Measurements from ENCODE around the gene AHNAK. TPM values are rescaled to one million over a fixed set of nuclear protein-coding genes. Genes with fewer than 3 reads are reported as not detected.

The AHNAK gene
- total RNA-seq, 1 donor from 2014 or later, result 14.9 TPM

- no peak overlapping the region for H3K27ac Mint-ChIP-seq
- H3K79me2 ChIP-seq (ENCODE audit: low read depth), result peaks cover 14% of the 10 kb centered on the region
- H3K4me1 Mint-ChIP-seq, result no peaks in the 10 kb centered on the region
- no peaks in the 10 kb centered on the region for H3K27me3 Mint-ChIP-seq (ENCODE audit: insufficient read depth, low read depth)
- H4K20me1 ChIP-seq (ENCODE audit: low read depth), result no peaks in the 10 kb centered on the region
- H3K27me3 ChIP-seq, result no peaks in the 10 kb centered on the region
- no peak overlapping the region for H2AFZ ChIP-seq (replicated peaks)
- TF ChIP-seq EZH2phosphoT487 (IDR thresholded peaks at IDR 0.05) (no peak), EZH2 (IDR thresholded peaks at IDR 0.05) (no peak), CTCF (IDR thresholded peaks at IDR 0.05) (no peak)
- H3K9me3 ChIP-seq (ENCODE audit: low read depth), result no peaks in the 10 kb centered on the region
- no peaks in the 10 kb centered on the region for H3K4me1 ChIP-seq
- no peak overlapping the region for H3K4me2 ChIP-seq
- no peak overlapping the region for H3K4me3 Mint-ChIP-seq
- H3K36me3 ChIP-seq, result no peaks in the 10 kb centered on the region
- no peak overlapping the region for H3K9ac ChIP-seq
- no peaks in the 10 kb centered on the region for H3K9me3 Mint-ChIP-seq
- H3K36me3 Mint-ChIP-seq, result peaks cover 17% of the 10 kb centered on the region
- no peaks in the 10 kb centered on the region for H3F3A ChIP-seq (ENCODE audit: low read depth)
- no peak overlapping the region for H3K27ac ChIP-seq
- no peak overlapping the region for H3K4me3 ChIP-seq
- DNase-seq (ENCODE audit: low spot score), result no peak
Measured at GRCh38 chr11:62580959-62581715, 34.5 kb upstream of the AHNAK start.

GRCh38 chr11:62579252-62579651 lies 32.6 kb upstream of the AHNAK start:
- no peaks in the 10 kb centered on the region for H3K9me3 Mint-ChIP-seq
- Histone ChIP-seq H3K9ac (no peak overlapping the region), H4K20me1 (ENCODE audit: low read depth) (peaks cover 3% of the 10 kb centered on the region), H2AFZ (replicated peaks) (no peak overlapping the region), H3F3A (ENCODE audit: low read depth) (peaks cover 7% of the 10 kb centered on the region), H3K79me2 (ENCODE audit: low read depth) (peaks cover 13% of the 10 kb centered on the region), H3K27ac (no peak overlapping the region), H3K4me2 (no peak overlapping the region), H3K4me1 (peaks cover 6% of the 10 kb centered on the region), H3K27me3 (no peaks in the 10 kb centered on the region), H3K4me3 (no peak overlapping the region), H3K9me3 (ENCODE audit: low read depth) (no peaks in the 10 kb centered on the region), H3K36me3 (no peaks in the 10 kb centered on the region)
- no peak for DNase-seq (ENCODE audit: low spot score)
- H3K4me3 Mint-ChIP-seq, result no peak overlapping the region
- H3K27me3 Mint-ChIP-seq (ENCODE audit: insufficient read depth, low read depth), result peaks cover 6% of the 10 kb centered on the region
- TF ChIP-seq EZH2 (IDR thresholded peaks at IDR 0.05) (no peak), EZH2phosphoT487 (IDR thresholded peaks at IDR 0.05) (no peak), CTCF (IDR thresholded peaks at IDR 0.05) (no peak)
- H3K36me3 Mint-ChIP-seq, result peaks cover 19% of the 10 kb centered on the region
- H3K27ac Mint-ChIP-seq, result no peak overlapping the region
- H3K4me1 Mint-ChIP-seq, result peaks cover 9% of the 10 kb centered on the region

- H3K9me3 ChIP-seq (ENCODE audit: low read depth), result no peaks in the 10 kb centered on the region
- peaks cover 10% of the 10 kb centered on the region for H3K27me3 Mint-ChIP-seq (ENCODE audit: insufficient read depth, low read depth)
- H3K4me1 Mint-ChIP-seq, result peaks cover 14% of the 10 kb centered on the region
- H3K79me2 ChIP-seq (ENCODE audit: low read depth), result peaks cover 11% of the 10 kb centered on the region
- no peak for DNase-seq (ENCODE audit: low spot score)
- H3K36me3 Mint-ChIP-seq, result peaks cover 16% of the 10 kb centered on the region
- peaks cover 3% of the 10 kb centered on the region for H4K20me1 ChIP-seq (ENCODE audit: low read depth)
- no peaks in the 10 kb centered on the region for H3K36me3 ChIP-seq
- no peak overlapping the region for H3K27ac ChIP-seq
- no peak overlapping the region for H2AFZ ChIP-seq (replicated peaks)
- H3K4me2 ChIP-seq, result no peak overlapping the region
- H3K27ac Mint-ChIP-seq, result no peak overlapping the region
- no peaks in the 10 kb centered on the region for H3K9me3 Mint-ChIP-seq
- TF ChIP-seq CTCF (IDR thresholded peaks at IDR 0.05), result no peak
- no peak for TF ChIP-seq EZH2 (IDR thresholded peaks at IDR 0.05)
- no peak for TF ChIP-seq EZH2phosphoT487 (IDR thresholded peaks at IDR 0.05)
- H3K4me3 Mint-ChIP-seq, result no peak overlapping the region
- H3F3A ChIP-seq (ENCODE audit: low read depth), result peaks cover 7% of the 10 kb centered on the region
- peaks cover 6% of the 10 kb centered on the region for H3K4me1 ChIP-seq
- H3K9ac ChIP-seq, result no peak overlapping the region
- H3K4me3 ChIP-seq, result no peak overlapping the region
- no peaks in the 10 kb centered on the region for H3K27me3 ChIP-seq
Measured at GRCh38 chr11:62578541-62578940, 31.9 kb upstream of the AHNAK start.
